ENCODE results near the gene OPN4. TPM values are rescaled to one million over a fixed set of nuclear protein-coding genes. Genes with fewer than 3 reads are reported as not detected.

Gene OPN4
- total and polyA plus RNA-seq, 2 donors (not counting 3 experiments of a cell fraction or from before 2014, with no cell fraction given) = not detected

GRCh38 chr10:86703176-86703575 lies 48.8 kb downstream of the OPN4 start:
- no peak overlapping the region for H3K9ac ChIP-seq (replicated peaks; ENCODE audit: extremely low read depth, insufficient read depth, low read length)
- H3K4me1 ChIP-seq (ENCODE audit: control insufficient read depth, extremely low read depth, insufficient read depth, low read length) = no peaks in the 10 kb centered on the region
- H3K9me3 ChIP-seq (replicated peaks; ENCODE audit: control insufficient read depth, insufficient read depth, low read length) = no peaks in the 10 kb centered on the region
- ChIA-PET POLR2A (no interaction called here), CTCF (interaction anchor here (0.9 to 1.5 kb wide), 3 partner anchors 10 to 197 kb away, joined by 3 to 8 read pairs (median 5); no protein-coding TSS in a partner anchor)
- no peaks in the 10 kb centered on the region for H3K9me1 ChIP-seq (replicated peaks; ENCODE audit: control insufficient read depth, extremely low read depth, insufficient read depth, low read length)
- no peak overlapping the region for H3K4me3 ChIP-seq (replicated peaks in 1 of 3; ENCODE audit: insufficient read depth in 1 of 3, low read depth in 1 of 3, low read length in 3 of 3)
- dilution Hi-C loops (cut with MboI; ENCODE audit: extremely low pct_ligation_motif_present, low sequenced_read_pairs) = no loop called here
- H3K36me3 ChIP-seq (ENCODE audit: control insufficient read depth in 2 of 2, extremely low read depth in 1 of 2, insufficient read depth in 2 of 2, low read length in 2 of 2) = no peaks in the 10 kb centered on the region
- H3K27ac ChIP-seq (ENCODE audit: insufficient read depth, low read depth, low read length) = no peak overlapping the region
- intact Hi-C loops (cut with micrococcal nuclease) = no loop called here
- FAIRE-seq (no peak), DNase-seq (ENCODE audit: low read depth, low spot score) (no peak)
- BruUV-seq (replicated peaks) = no TSS peak
- no peaks in the 10 kb centered on the region for H3K79me2 ChIP-seq (ENCODE audit: control insufficient read depth, insufficient read depth, low read length)
- TF ChIP-seq CTCF (IDR thresholded peaks at IDR 0.05; ENCODE audit: extremely low read depth in 1 of 2, insufficient read depth in 1 of 2, low read depth in 1 of 2, low read length in 2 of 2) = no peak
- TF ChIP-seq GATA2 (IDR thresholded peaks at IDR 0.05; ENCODE audit: insufficient read depth, insufficient read length, low read depth, low read length) = no peak
- no peak overlapping the region for H2AFZ ChIP-seq (ENCODE audit: low read depth, low read length)
- peaks cover 18 to 63% of the 10 kb centered on the region in 2 experiments for H3K27me3 ChIP-seq (ENCODE audit: control insufficient read depth in 2 of 2, insufficient read depth in 2 of 2, low read length in 2 of 2)
- H3K4me2 ChIP-seq (ENCODE audit: insufficient read depth, low read length) = no peak overlapping the region
- H4K20me1 ChIP-seq (replicated peaks; ENCODE audit: control insufficient read depth, extremely low read depth, insufficient read depth, low read length) = no peaks in the 10 kb centered on the region

GRCh38 chr10:86705139-86705538 lies 50.8 kb downstream of the OPN4 start:
- no peak for TF ChIP-seq FOS (IDR thresholded peaks at IDR 0.05; ENCODE audit: borderline replicate concordance, insufficient read depth, low read length)
- TF ChIP-seq EZH2 (IDR thresholded peaks at IDR 0.05; ENCODE audit: borderline replicate concordance, low read depth, low read length, severe bottlenecking) = no peak
- no peak for TF ChIP-seq MYC (IDR thresholded peaks at IDR 0.05; ENCODE audit: low read depth, low read length)
- TF ChIP-seq POLR2AphosphoS5 (IDR thresholded peaks at IDR 0.05; ENCODE audit: insufficient read depth, low read depth, low read length) = no peak
- no peak for TF ChIP-seq GATA2 (IDR thresholded peaks at IDR 0.05; ENCODE audit: insufficient read depth, insufficient read length, low read depth, low read length)
- TF ChIP-seq JUN (IDR thresholded peaks at IDR 0.05; ENCODE audit: borderline replicate concordance, insufficient read depth, insufficient read length, low read depth) = no peak
- TF ChIP-seq MAX (IDR thresholded peaks at IDR 0.05; ENCODE audit: insufficient read depth, insufficient read length) = no peak
- TF ChIP-seq CTCF (IDR thresholded peaks at IDR 0.05; ENCODE audit: extremely low read depth in 1 of 2, insufficient read depth in 1 of 2, low read depth in 1 of 2, low read length in 2 of 2) = no peak
- no peak for TF ChIP-seq POLR2A (IDR thresholded peaks at IDR 0.05; ENCODE audit: low read depth, low read length)
- H3K9me3 ChIP-seq (replicated peaks; ENCODE audit: control insufficient read depth, insufficient read depth, low read length) = no peaks in the 10 kb centered on the region
- ChIA-PET POLR2A (no interaction called here), CTCF (no interaction called here)
- no peak overlapping the region for H3K9ac ChIP-seq (replicated peaks; ENCODE audit: extremely low read depth, insufficient read depth, low read length)
- H3K4me1 ChIP-seq (ENCODE audit: control insufficient read depth, extremely low read depth, insufficient read depth, low read length) = no peaks in the 10 kb centered on the region
- H3K9me1 ChIP-seq (replicated peaks; ENCODE audit: control insufficient read depth, extremely low read depth, insufficient read depth, low read length) = no peaks in the 10 kb centered on the region
- H3K4me3 ChIP-seq (replicated peaks in 1 of 3; ENCODE audit: insufficient read depth in 1 of 3, low read depth in 1 of 3, low read length in 3 of 3) = no peak overlapping the region
- H2AFZ ChIP-seq (ENCODE audit: low read depth, low read length) = no peak overlapping the region
- H3K27ac ChIP-seq (ENCODE audit: insufficient read depth, low read depth, low read length) = no peak overlapping the region
- no peaks in the 10 kb centered on the region for H4K20me1 ChIP-seq (replicated peaks; ENCODE audit: control insufficient read depth, extremely low read depth, insufficient read depth, low read length)
- H3K4me2 ChIP-seq (ENCODE audit: insufficient read depth, low read length) = no peak overlapping the region
- no TSS peak for BruUV-seq (replicated peaks)
- H3K27me3 ChIP-seq (ENCODE audit: control insufficient read depth in 2 of 2, insufficient read depth in 2 of 2, low read length in 2 of 2) = peaks cover 23 to 57% of the 10 kb centered on the region in 2 experiments
- dilution Hi-C loops (cut with MboI; ENCODE audit: extremely low pct_ligation_motif_present, low sequenced_read_pairs) (no loop called here), intact Hi-C loops (cut with micrococcal nuclease) (no loop called here)
- H3K36me3 ChIP-seq (ENCODE audit: control insufficient read depth in 2 of 2, extremely low read depth in 1 of 2, insufficient read depth in 2 of 2, low read length in 2 of 2) = no peaks in the 10 kb centered on the region
- FAIRE-seq (no peak), DNase-seq (ENCODE audit: low read depth, low spot score) (no peak)
- no peaks in the 10 kb centered on the region for H3K79me2 ChIP-seq (ENCODE audit: control insufficient read depth, insufficient read depth, low read length)

All from endothelial cell of umbilical vein (primary cell).